Retinal pigment epithelial cell (primary cell): ENCODE results near the gene UPK1B.
A peak's percentile ranks its signal among the peaks of the same experiment; 100 is the strongest.

Source experiments
- DNase-seq: peaks from one replicate; pipeline ENCODE4 v3.0.0-alpha.2; 2010; ENCODE audit warnings: low read depth
- H3K4me3 ChIP-seq: 2 replicates; pipeline ENCODE4 v1.5.1; 2011; ENCODE audit warnings: mild to moderate bottlenecking, low read length, control low read depth, moderate library complexity
- TF ChIP-seq, protein P1 (sequence below): conservative IDR thresholded peaks from 2 replicates; pipeline ENCODE4 v1.5.1; 2011; ENCODE audit warnings: low read depth, low read length, control low read depth, inconsistent platforms

Gene UPK1B

GRCh38 chr3:119177321-119177720, 3.9 kb downstream of the UPK1B start:
- no peak for DNase-seq
- H3K4me3 ChIP-seq, result no peak overlapping the region
- TF ChIP-seq, protein P1, sequence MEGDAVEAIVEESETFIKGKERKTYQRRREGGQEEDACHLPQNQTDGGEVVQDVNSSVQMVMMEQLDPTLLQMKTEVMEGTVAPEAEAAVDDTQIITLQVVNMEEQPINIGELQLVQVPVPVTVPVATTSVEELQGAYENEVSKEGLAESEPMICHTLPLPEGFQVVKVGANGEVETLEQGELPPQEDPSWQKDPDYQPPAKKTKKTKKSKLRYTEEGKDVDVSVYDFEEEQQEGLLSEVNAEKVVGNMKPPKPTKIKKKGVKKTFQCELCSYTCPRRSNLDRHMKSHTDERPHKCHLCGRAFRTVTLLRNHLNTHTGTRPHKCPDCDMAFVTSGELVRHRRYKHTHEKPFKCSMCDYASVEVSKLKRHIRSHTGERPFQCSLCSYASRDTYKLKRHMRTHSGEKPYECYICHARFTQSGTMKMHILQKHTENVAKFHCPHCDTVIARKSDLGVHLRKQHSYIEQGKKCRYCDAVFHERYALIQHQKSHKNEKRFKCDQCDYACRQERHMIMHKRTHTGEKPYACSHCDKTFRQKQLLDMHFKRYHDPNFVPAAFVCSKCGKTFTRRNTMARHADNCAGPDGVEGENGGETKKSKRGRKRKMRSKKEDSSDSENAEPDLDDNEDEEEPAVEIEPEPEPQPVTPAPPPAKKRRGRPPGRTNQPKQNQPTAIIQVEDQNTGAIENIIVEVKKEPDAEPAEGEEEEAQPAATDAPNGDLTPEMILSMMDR, result no peak

GRCh38 chr3:119181765-119182164, 8.4 kb downstream of the UPK1B start:
- peak; percentile 15 for DNase-seq
- TF ChIP-seq, protein P1, result no peak
- H3K4me3 ChIP-seq, result no peak overlapping the region

DNA sequence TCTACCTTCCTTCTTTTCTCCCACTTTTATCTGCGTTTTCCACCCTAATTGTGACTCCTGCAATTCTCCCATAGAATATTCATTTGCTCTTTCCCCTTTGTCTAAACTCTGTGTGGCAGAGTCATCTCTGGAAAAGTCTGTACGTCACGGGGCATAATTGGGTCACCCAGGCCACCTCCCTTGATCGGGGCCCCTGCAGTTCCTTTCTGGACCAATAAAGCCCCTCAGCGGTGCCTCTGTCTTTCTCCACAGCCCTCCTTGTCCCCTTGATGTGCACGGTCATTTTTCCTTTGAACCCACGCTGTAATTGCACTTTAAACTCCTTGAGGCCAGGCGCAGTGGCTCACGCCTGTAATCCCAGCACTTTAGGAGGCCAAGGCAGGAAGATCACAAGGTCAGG, 10.7 kb downstream of the UPK1B start:
- DNase-seq, result no peak
- TF ChIP-seq, protein P1, result no peak
- H3K4me3 ChIP-seq, result no peak overlapping the region

GRCh38 chr3:119184796-119185570, 11.6 kb downstream of the UPK1B start:
- DNase-seq, result no peak
- TF ChIP-seq, protein P1, result no peak
- H3K4me3 ChIP-seq, result no peak overlapping the region

DNA sequence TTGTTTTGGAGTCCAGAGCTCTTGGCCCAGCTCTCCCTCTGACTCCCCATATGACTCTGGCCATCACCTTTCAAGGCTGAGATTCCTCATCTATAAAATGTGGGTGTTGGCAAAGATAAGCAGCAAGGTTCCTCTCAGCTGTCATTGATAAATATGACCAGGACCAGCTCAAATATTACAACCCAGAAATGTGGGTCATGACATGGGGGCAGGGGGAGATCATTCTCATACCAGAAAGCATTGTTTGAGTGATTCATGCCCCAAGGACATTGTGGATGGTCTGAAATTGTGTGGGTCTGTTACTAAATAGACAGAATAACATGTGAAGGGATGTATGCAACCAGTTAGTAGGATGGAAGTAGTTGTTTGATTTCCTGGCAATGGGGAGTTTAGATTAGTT, 13.9 kb downstream of the UPK1B start:
- no peak overlapping the region for H3K4me3 ChIP-seq
- no peak for DNase-seq
- TF ChIP-seq, protein P1, result no peak

- TF ChIP-seq, protein P1, result no peak
- DNase-seq, result no peak
- H3K4me3 ChIP-seq, result no peak overlapping the region
Observed at GRCh38 chr3:119191800-119192199, 18.4 kb downstream of the UPK1B start.
